Right cardiac atrium (tissue), 5 donors: Measurements from ENCODE around the gene EFNB3. TPM values are rescaled to one million over a fixed set of nuclear protein-coding genes. Genes with fewer than 3 reads are reported as not detected.

Experiments
- ATAC-seq, 2 donors: fragments of 200-7000 bp; cut with Tn5 transposase; one replicate each; pipeline versions ENCODE4 v1.8.0 to v1.9.1; 2020; ENCODE audit warnings: moderate library complexity in 2 of 2, mild to moderate bottlenecking in 1 of 2
- DNase-seq, 3 donors: peaks; one replicate each; pipeline ENCODE4 v3.0.0-alpha.2; 2020
- H3K27ac ChIP-seq: one replicate; pipeline ENCODE4 v1.5.1; 2013; ENCODE audit warnings: mild to moderate bottlenecking, low read length, control low read depth, moderate library complexity
- H3K27me3 ChIP-seq: one replicate; pipeline ENCODE4 v1.6.1; 2013; ENCODE audit not compliant: control insufficient read depth, insufficient read depth
- H3K4me1 ChIP-seq: one replicate; pipeline ENCODE4 v1.6.1; 2013; ENCODE audit warnings: low read length; ENCODE audit not compliant: control insufficient read depth, insufficient read depth
- H3K4me3 ChIP-seq: one replicate; pipeline ENCODE4 v1.5.1; 2013; ENCODE audit warnings: low read length, control low read depth
- H3K9me3 ChIP-seq: one replicate; pipeline ENCODE4 v1.6.1; 2013; ENCODE audit warnings: low read length; ENCODE audit not compliant: control insufficient read depth
- WGBS: extraction: QIAGEN DNeasy Blood & Tissue Kit; methylation state at CpG from one replicate; pipeline ENCODE4 v1.1.7; 2013; 5-methylcytosine and 5-hydroxymethylcytosine counted together
- intact Hi-C, 4 donors: fragments of 100-400 bp; cut with DNase I; formaldehyde crosslinking; loops; one replicate each; pipeline versions ENCODE4 v1.11.0 to v1.14.0; 2022 to 2023
- polyA plus RNA-seq: library from polyadenylated mRNA; stranded (reverse); fragments of 200-250 nt; gene quantifications from one replicate; pipeline ENCODE4 v1.2.3, GENCODE V29; 2013
- total RNA-seq, 4 donors: library from RNA; stranded (reverse); fragmentation: NEBNext Ultra II Directional; extraction: Animal tissue kit (Norgen Biotek cat#: 25700); gene quantifications; one replicate each; pipeline ENCODE4 v1.2.1, GENCODE V29; 2021
- donor health status: healthy with polysubstance abuse.
- donor health status: DM: no; HTN: yes; CAD: no.
- donor health status: DM: no; HTN: no; CAD: no.
- donor health status: DM: no; HTN: yes; CAD: no; lungs with severe emphysema.
- donor health status: DM: yes; HTN: yes; CAD: no.

EFNB3 gene
- total and polyA plus RNA-seq, 5 donors = 0.31 to 0.97 (median 0.59) TPM

DNA sequence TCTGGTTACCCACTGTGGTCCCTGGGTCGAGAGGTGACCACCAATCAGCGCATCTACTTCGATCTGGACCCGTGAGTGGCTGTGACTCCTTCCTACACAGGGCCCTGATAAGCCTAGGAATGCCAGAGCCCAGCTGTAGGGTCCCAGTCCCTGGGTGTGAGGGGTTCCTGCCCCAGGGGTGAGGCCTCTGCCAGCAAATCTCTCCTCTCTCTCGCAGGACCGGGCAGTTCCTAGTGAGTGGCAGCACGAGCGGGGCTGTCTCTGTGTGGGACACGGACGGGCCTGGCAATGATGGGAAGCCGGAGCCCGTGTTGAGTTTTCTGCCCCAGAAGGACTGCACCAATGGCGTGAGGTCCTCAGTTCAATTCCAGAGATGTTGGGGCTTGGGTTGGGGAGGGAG, 2.2 kb upstream of the EFNB3 start:
- H3K4me3 ChIP-seq = no peak overlapping the region
- H3K27me3 ChIP-seq = no peaks in the 10 kb centered on the region
- 88% methylated on average over 13 of the region's 13 CpGs for WGBS
- no peak for ATAC-seq
- H3K27ac ChIP-seq = no peak overlapping the region
- H3K9me3 ChIP-seq = no peaks in the 10 kb centered on the region
- no peak for DNase-seq
- peaks cover 2% of the 10 kb centered on the region for H3K4me1 ChIP-seq
- intact Hi-C loops = no loop called here

DNA sequence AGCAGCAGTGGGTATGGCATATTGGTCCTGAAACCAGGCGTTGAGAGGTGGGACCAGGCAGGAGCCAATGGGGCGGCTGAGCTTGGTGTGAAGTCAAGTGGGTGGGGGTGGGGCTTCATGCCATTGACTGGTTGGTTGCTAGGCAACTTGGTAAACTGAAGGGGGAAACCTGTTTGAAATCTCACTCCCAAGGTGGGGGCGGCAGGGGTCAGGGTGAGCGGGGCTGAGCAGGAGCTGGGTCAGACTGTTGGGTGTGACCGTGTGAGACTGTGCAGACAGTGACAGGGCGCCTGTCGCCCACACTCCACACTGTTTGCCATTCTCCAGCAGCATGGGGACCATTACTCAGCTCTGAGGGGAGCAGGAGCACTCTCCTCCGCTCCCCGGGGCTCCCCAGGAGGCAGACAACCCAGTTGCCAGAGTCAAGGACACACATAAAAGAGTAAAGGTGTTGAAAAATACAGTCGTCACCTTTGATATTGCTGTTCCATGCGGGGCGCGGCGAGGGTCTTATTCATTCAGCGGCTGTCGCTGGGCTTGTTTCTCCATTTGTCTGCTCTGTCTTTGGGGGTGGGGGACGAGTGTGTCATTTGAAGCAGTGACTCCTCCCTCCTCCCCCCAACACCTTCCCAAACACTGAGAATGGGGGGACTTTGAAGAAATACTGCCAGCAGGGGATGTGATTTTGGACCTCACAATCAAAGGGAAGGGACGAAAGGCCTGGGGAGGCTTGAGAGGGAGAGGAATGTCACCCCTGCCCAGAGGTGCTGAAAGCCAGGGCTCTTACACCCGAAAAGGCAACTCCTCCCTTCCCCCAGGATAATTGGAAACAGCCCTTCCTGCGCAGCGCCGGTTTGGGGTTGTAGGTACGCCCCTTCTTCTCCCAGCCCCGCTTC, 1.2 kb upstream of the EFNB3 start:
- no peak overlapping the region for H3K4me3 ChIP-seq
- 26% methylated on average over 24 of the region's 24 CpGs for WGBS
- peaks cover 2% of the 10 kb centered on the region for H3K4me1 ChIP-seq
- no peaks in the 10 kb centered on the region for H3K9me3 ChIP-seq
- ATAC-seq = peak; percentile 54 to 58
- DNase-seq = peak in 2 of 3 donors; percentile 66 to 70
- no peaks in the 10 kb centered on the region for H3K27me3 ChIP-seq
- intact Hi-C loops = no loop called here
- no peak overlapping the region for H3K27ac ChIP-seq

DNA sequence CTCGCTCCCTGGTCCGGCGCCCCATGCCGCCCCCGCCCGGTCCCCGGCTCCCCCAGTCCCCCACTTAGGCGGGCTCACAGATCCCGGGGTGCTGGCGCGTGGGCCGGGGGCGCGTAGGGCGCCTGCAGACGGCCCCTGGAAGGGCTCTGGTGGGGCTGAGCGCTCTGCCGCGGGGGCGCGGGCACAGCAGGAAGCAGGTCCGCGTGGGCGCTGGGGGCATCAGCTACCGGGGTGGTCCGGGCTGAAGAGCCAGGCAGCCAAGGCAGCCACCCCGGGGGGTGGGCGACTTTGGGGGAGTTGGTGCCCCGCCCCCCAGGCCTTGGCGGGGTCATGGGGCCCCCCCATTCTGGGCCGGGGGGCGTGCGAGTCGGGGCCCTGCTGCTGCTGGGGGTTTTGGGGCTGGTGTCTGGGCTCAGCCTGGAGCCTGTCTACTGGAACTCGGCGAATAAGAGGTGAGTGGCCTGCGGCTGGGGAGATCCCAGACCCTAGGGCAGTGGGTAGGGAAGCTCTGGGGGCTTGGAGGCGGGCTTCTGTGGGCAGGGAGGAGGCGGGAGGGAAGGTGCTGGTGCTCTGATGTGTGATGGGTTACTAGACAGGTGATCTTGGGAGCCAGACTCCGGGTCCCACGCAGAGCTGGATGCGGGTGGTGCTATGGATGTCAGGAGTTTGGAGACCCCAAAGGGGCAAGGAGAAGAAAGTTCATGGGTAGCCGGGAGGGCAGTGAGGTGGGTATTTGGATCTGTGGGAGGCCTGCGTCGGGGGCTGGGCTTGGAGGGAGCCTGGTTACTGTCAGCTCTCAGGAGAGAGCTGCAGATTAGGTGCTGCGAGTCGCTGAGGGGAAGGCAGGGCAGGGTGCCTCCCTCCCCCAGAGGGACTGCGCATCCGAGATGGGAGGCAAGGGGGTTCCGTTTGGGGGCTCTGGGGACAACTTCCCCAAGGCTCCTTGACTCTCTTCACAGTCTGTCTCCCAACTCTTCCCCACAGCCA, 560 bp downstream of the EFNB3 start:
- ATAC-seq = no peak
- DNase-seq = no peak
- H3K27me3 ChIP-seq = no peaks in the 10 kb centered on the region

DNA sequence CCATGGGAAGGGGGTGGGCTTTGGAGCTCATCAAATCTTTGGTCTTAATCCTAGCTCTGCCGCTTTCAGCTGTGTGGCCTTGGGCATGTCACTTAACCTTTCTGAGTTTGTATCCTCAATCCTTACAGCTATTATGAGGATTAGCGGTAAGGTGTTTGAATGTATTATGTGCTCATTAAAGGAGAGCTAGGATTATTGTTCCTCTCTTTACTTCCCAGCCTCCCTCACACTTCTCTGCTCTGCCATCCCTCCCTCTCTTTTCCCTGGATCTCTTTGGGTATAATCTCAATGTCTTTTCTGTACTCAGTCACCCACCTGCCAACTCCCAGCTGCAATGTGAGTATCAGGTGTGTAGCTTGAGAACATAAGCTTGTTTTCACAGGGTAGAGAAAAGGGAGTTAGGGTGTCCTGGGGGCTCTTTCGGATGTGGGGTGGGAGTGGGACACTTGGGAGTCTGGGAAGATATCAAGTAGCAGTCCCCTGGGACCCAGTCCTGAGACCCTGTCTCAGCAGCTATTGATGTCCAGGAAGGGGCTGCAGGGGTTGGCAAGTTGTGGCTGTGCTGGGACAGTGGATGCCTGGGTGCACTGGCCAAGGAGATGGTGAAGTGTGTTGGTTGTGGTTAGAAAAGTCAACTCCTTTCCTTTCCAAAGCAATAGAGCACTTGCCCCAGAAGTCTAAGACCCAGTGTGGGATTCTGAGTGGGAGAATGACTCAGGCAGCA, 1.8 kb downstream of the EFNB3 start:
- Histone ChIP-seq H3K4me1 (peaks cover 2% of the 10 kb centered on the region), H3K27me3 (no peaks in the 10 kb centered on the region), H3K9me3 (no peaks in the 10 kb centered on the region), H3K27ac (no peak overlapping the region), H3K4me3 (no peak overlapping the region)
- ATAC-seq = no peak
- intact Hi-C loops = no loop called here
- no peak for DNase-seq
- WGBS = 93% methylated on average over 3 of the region's 3 CpGs

More for the DNA sequence above, 560 bp downstream of the EFNB3 start:
- intact Hi-C loops = no loop called here
- no peak overlapping the region for H3K27ac ChIP-seq
- peaks cover 2% of the 10 kb centered on the region for H3K4me1 ChIP-seq
- no peaks in the 10 kb centered on the region for H3K9me3 ChIP-seq
- H3K4me3 ChIP-seq = peak overlapping the region; percentile 27
- 4% methylated on average over 50 of the region's 50 CpGs for WGBS

DNA sequence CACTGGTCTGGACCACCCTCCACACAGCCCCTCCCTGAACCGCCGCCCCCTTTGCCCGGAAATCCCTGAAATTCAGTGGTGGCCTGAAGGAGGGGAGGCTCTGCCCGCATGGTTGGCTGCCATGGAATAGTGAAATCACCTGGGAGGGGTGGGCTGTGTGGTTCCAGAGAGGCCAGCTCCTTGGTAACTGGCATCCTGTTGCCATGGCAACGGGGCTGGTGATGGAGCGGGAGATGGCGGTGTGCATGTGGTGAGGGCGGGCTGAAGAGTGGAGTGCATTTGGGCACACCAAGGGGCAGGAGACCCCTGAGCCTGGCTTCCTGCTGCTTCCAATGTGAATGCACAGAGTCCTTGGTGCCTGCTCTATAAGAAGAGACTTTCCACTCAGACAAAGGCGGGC, 2.4 kb downstream of the EFNB3 start:
- Histone ChIP-seq H3K9me3 (no peaks in the 10 kb centered on the region), H3K27ac (no peak overlapping the region), H3K4me3 (no peak overlapping the region), H3K4me1 (peaks cover 2% of the 10 kb centered on the region), H3K27me3 (no peaks in the 10 kb centered on the region)
- intact Hi-C loops = no loop called here
- WGBS = 85% methylated on average over 9 of the region's 9 CpGs
- ATAC-seq (no peak), DNase-seq (no peak)

DNA sequence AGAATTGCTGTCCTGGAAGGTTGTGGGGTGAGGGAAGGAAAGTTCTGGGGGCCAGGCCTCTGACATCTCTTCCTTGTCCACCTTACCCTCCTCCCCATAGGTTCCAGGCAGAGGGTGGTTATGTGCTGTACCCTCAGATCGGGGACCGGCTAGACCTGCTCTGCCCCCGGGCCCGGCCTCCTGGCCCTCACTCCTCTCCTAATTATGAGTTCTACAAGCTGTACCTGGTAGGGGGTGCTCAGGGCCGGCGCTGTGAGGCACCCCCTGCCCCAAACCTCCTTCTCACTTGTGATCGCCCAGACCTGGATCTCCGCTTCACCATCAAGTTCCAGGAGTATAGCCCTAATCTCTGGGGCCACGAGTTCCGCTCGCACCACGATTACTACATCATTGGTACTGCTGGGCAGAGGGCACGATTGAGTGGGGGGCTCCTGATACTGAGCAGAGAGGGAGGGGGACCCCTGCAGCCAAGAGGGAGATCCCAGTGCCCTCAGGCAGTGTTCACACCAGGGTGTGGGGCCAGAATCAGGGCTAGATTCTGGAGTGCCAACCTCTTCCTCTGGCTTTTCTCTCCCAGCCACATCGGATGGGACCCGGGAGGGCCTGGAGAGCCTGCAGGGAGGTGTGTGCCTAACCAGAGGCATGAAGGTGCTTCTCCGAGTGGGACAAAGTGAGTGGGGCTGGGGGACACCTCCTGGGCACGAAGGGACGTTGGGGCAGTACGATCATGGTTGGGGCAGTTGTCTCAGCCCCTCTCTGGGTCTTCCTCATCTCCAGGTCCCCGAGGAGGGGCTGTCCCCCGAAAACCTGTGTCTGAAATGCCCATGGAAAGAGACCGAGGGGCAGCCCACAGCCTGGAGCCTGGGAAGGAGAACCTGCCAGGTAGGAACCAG, 3.1 kb downstream of the EFNB3 start:
- DNase-seq (no peak), ATAC-seq (no peak)
- H3K27me3 ChIP-seq = no peaks in the 10 kb centered on the region
- intact Hi-C loops = no loop called here
- 90% methylated on average over 22 of the region's 22 CpGs for WGBS
- H3K27ac ChIP-seq = no peak overlapping the region
- peaks cover 2% of the 10 kb centered on the region for H3K4me1 ChIP-seq
- H3K4me3 ChIP-seq = no peak overlapping the region
- no peaks in the 10 kb centered on the region for H3K9me3 ChIP-seq

DNA sequence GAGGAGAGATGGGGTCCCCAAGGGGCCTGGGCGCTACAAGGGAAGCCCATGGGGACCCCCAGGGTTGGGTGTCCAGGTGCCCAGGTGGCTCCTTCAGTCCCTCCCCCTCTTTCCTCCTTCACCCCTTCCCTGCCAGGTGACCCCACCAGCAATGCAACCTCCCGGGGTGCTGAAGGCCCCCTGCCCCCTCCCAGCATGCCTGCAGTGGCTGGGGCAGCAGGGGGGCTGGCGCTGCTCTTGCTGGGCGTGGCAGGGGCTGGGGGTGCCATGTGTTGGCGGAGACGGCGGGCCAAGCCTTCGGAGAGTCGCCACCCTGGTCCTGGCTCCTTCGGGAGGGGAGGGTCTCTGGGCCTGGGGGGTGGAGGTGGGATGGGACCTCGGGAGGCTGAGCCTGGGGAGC, 4.0 kb downstream of the EFNB3 start:
- no peak for DNase-seq
- ATAC-seq = no peak
- no peak overlapping the region for H3K27ac ChIP-seq
- no peaks in the 10 kb centered on the region for H3K27me3 ChIP-seq
- no peaks in the 10 kb centered on the region for H3K9me3 ChIP-seq
- intact Hi-C loops = no loop called here
- no peak overlapping the region for H3K4me3 ChIP-seq
- no peaks in the 10 kb centered on the region for H3K4me1 ChIP-seq
- 88% methylated on average over 11 of the region's 11 CpGs for WGBS

DNA sequence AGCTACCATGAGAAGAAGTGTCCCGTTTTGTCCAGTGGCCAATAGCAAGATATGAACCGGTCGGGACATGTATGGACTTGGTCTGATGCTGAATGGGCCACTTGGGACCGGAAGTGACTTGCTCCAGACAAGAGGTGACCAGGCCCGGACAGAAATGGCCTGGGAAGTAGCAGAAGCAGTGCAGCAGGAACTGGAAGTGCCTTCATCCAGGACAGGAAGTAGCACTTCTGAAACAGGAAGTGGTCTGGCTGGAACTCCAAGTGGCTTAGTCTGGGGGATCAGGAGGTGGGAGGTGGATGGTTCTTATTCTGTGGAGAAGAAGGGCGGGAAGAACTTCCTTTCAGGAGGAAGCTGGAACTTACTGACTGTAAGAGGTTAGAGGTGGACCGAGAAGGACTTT, 5.3 kb downstream of the EFNB3 start:
- Histone ChIP-seq H3K27me3 (no peaks in the 10 kb centered on the region), H3K9me3 (no peaks in the 10 kb centered on the region), H3K27ac (no peak overlapping the region), H3K4me3 (no peak overlapping the region), H3K4me1 (no peaks in the 10 kb centered on the region)
- 66% methylated on average over 7 of the region's 7 CpGs for WGBS
- intact Hi-C loops = no loop called here
- no peak for ATAC-seq
- DNase-seq = no peak

DNA sequence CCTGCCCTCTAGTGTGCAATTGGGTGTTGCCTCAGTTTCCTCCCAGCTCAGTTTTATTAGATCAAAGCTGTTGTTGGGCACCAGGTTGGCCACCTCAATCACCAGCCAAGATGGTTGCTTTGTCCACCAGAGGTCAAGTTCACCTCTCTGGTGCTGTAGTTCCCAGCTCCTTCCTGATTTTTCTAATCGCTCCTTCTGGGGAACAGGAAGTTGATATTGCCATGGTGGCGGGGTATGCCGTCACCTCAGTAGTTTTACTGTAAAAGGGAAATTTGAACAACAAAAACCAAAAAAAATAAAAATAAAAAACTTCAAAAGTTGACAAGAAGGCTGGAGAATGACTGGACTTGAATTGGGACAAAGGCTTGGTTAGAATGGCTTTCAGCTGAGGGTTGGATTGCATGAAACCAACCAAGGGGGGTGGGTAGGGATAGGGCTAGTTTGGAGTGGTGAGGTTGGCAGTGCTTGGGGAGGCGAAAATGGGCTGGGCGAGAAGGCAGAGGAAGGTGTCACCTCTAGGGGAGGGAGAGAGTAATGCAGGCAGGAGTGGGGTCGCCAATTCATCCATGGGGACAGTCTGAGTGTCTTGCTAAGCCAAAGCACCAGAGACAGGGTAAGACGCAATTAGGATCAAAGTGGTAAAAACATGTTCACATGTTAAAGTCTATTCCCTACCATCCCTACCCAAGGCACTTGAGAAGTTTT, 6.2 kb downstream of the EFNB3 start:
- ATAC-seq = no peak
- intact Hi-C loops = no loop called here
- no peak overlapping the region for H3K27ac ChIP-seq
- no peak overlapping the region for H3K4me3 ChIP-seq
- WGBS = 81% methylated on average over 7 of the region's 7 CpGs
- H3K27me3 ChIP-seq = no peaks in the 10 kb centered on the region
- H3K9me3 ChIP-seq = no peaks in the 10 kb centered on the region
- DNase-seq = no peak
- no peaks in the 10 kb centered on the region for H3K4me1 ChIP-seq
